Stimulated activated CD8-positive, alpha-beta memory T cell treated with anti-CD3 and anti-CD28 coated beads, Interleukin-2, amount 100 ng/mL, for 48 hours (primary cell): Measurements from ENCODE around the gene ANKMY2.
A peak's percentile ranks its signal among the peaks of the same experiment; 100 is the strongest.
"Not testable (repeated sequence)": the region's sequence is repeated elsewhere in the genome, so short reads cannot be mapped to it uniquely, and the experiment has no call there.

Experiments
- DNase-seq, 2 donors: peaks; one replicate each; pipeline ENCODE4 v3.0.0-alpha.2; 2020; ENCODE audit warnings: low read depth in 2 of 2

ANKMY2 gene

DNA sequence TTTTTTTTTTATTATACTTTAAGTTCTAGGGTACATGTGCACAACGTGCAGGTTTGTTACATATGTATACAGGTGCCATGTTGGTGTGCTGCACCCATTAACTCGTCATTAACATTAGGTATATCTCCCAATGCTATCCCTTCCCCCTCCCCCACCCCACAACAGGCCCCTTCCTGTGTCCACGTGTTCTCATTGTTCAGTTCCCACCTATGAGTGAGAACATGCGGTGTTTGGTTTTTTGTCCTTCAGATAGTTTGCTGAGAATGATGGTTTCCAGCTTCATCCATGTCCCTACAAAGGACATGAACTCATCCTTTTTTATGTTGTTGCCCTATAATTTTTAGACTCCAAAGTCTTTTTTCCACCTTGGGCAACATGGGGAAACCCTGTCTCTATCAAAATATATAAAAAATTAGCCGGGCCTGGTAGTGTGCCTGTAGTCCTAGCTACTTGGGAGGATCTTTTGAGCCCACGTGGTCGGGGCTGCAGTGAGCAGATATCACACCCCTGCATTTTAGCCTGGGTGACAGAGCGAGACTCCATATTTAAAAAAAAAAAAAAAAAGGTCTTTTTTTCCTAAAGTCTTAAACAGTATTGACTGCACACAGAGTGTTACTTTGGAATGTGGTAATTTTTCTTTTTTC is 14.4 kb upstream of the ANKMY2 start:
- not testable (repeated sequence) for DNase-seq

DNA sequence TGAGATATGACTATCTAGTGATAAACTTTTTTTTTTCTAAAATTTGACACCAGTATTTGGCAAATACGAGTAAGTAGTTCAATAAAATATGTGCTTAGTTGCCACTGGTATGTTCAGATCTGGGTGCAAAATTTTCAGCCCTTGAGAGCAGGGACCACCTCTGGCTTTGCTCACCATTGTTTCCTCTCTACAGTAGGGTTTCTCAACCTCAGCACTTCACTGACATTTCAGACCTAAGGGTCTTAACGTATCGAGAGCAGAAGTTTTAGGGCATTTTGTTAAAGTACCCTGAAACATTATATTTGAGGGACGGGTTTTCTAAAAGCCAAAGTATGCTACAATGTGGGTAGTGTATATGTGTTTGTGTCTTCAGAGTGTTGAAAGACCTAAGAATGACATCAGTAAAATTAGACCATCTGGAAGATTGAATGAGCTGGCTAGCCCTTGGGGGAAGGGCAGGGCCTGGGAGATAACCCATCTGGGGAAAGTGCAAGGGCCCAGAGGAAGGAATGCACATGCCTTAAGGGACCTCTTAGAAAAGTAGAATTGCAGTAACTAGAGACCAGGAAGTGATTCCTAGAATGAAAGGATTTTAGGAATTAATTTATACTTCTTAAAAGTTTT is 12.2 kb upstream of the ANKMY2 start:
- DNase-seq = no peak

DNA sequence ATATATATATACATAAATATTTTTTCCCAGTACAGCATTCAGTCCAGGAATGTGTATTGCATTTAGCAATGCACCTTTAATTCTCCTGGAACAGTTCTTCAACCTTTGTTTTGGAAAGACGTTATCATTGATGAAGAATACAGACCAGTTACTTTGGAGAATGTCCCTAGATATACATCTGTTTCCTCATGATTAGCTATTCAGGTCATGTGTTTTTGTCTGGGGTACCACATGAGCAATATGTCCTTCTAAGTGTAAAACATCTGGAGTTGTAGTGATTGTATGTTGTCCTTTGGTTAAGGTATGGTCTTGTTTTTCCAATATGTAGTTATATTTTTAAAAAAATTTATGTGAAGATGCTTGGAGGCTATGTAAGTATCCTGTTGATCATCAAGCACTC is 10.6 kb upstream of the ANKMY2 start:
- no peak for DNase-seq

DNA sequence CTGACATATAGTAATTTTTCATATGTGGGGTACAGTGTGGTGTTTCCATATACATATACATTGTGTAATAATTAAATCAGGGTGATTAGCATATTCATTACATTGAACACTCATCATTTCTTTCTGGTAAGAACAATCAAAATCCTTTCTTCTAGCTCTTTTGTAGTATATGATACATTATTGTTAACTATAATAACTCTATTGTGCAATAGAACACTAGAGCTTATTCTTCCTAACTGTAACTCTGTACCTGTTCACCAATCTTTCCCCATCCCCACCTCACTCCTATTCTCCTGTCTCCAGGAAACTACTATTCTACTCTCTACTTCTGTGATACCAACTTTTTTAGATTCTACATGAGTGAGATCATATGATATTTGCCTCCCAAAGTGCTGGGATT is 9.8 kb upstream of the ANKMY2 start:
- DNase-seq = no peak

DNA sequence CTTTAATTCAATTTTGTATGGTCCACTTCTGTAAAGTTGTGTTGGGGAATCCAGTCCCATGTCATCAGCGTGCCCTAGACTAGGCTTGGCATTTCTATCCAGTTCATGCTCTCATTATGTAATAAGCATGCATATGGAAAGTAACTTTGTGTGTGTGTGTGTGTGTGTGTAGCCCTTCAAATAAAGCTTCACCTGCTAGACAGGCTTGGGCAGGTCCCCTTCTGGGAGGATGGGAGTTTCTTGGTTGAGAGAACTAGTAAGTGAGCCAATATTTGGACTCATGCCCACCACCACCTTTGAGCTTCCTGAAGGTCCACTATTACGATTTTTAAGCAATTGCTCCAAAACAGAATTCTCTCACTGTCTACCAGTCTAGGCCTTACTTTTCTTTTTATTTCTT is 7.3 kb upstream of the ANKMY2 start:
- DNase-seq = no peak

DNA sequence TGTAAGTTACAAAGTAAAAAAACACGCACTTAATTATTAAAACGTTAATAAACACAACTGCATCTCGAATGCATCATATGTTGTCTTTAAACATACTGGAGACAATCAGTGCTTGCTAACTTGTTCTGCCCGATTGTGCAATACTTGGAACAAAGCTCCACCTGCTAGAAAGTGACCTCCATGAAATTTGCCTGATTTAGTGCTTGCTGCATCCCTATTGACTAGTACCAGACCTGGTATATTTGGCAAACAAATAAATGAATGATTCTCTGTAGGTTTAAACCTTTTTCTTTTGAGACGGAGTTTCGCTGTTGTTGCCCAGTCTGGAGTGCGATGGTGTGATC is 6.7 kb upstream of the ANKMY2 start:
- no peak for DNase-seq

DNA sequence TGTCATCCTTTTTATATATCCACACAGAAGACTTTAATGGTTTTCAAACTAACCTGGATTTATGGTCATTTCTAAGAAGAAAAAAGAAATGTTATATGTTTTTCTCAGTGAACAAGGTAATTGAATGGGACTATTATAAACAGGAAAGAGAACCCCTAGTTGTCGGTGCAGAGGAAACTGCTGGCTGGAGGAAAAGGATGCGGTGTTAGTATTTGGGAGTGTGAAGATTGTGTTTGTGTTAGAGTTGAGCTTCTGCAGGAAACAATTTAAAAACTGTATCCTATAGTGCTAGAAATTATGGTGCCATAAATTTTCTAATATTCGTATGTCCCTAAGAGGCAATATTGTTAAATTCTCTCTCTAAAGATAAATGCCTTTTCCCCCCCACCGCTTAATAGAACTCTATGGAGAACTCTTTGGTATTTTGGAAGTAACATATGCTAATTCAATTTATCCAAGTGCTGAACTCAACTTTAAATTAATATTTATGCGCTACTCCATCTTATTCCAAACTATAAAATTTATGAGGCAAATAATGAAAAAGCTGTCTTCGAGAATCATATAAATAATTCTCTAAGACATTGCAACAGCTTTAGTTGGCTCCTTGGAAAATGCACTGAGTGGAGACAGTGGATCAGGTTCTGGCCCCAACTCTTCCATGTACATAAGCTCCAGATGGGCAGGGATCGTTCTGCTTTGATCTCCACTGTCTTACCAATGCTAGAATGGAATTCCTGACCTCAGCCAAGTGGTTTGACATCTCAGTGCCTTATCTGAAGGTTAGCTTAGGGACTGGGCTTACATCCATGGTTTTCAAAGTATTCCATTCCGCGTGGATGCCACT is 6.1 kb upstream of the ANKMY2 start:
- DNase-seq = no peak

DNA sequence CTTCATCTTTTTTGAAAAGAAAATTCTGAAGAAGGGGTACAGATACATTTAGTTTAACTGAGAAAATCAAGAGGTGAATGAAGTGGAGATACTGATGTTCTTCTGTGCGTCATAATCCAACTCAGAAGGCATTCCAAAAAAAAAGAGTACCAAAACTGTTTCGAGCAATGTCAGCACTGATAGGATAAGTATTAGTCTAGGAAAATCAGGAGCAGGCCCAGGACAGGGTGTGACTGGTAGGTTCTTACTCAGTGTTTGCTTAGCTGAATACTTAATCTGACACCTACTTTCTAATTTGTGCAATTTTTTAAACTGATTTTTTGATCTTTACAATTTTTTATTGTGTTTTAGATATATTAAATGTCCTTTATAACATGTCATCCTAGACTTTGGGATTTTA is 4.7 kb upstream of the ANKMY2 start:
- no peak for DNase-seq

DNA sequence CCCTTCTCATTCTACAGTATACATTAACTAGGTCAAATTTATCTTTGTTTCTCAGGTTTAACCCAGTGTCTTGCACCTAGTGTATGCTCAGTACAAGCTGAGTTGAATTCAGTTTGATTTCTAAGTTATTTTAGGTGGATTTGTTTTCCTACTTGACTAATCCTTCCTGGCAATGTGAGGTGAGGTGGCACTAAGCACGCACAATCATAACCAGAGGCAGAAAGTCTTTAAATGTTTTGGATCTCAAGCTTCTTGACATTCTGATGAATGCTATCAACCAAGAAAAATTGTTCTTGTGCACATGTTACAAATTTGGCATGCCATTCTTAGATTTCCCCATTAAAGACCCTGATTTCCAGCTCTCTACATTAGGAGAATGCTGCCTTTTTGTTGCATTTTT is 3.6 kb upstream of the ANKMY2 start:
- DNase-seq = no peak

DNA sequence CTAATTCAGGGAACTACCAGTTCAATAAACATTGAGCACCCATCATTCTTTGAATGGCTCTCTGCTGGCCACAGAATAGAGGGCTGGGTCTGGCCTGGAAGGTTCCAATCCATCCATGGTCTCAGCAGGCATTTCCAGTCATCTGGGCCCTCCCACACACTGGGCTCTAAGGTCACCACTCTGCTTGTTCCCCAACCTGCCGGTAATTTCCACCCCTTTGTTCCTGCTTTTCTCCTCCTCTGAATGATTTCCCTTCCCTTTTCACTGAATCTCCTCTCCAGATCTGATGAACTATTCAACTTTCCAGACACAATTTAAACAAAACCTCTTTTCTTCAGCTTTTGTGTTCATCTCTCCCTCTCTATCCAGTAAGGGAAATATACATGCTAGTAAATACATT is 3.0 kb upstream of the ANKMY2 start:
- no peak for DNase-seq

DNA sequence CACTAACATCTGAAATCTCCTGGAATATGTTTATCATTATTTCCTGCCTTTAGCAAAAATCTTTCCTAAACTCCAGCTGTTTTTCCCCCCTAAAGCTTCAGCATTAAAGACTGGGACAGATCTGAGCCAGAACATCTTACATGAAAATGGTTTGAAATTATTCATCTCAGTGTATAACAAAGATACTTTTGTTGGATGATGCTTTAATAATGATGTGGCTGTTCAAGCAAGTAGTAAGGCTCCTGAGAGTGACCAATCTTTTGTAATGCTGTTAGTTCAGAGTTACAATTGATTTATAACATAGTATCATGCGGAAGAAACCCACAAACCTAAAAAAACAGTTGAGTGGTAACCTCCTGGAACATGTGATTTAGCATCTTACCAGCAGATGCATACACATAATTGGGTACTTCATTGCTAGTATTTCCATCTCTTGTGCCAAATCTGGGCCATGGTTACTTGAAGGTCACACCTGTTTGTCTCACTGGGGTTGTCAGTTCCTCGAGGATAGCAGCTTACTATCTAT is 1.9 kb upstream of the ANKMY2 start:
- no peak for DNase-seq

DNA sequence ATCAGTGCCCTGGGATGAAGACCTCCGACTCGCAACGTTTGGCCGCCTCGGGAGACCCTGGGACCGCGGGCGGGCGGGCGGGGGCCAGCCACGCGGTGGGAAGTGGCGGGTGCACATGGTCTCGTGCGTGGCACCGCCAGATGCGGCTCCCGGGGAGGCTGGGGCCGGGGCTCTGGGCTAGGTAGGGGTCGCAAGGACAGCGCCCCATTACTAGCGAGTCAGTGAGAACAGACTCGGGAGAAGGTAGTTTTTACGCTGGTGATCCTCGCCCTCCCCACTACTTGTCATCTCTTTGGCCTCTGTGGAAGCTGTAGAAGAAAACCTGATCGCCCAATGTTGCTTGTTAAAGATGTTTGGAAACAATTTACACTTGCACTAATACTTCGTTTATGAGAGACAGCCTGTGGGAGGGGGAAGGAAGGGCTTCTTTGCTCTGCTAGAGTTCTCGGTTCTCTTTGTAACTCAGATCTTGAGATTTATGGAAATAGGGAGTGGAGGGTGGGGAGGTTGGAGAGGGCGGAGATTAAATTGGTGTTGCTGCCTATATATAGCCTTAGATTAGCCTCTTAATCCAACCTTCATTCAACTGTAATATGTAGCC is 1.0 kb upstream of the ANKMY2 start:
- DNase-seq = no peak

DNA sequence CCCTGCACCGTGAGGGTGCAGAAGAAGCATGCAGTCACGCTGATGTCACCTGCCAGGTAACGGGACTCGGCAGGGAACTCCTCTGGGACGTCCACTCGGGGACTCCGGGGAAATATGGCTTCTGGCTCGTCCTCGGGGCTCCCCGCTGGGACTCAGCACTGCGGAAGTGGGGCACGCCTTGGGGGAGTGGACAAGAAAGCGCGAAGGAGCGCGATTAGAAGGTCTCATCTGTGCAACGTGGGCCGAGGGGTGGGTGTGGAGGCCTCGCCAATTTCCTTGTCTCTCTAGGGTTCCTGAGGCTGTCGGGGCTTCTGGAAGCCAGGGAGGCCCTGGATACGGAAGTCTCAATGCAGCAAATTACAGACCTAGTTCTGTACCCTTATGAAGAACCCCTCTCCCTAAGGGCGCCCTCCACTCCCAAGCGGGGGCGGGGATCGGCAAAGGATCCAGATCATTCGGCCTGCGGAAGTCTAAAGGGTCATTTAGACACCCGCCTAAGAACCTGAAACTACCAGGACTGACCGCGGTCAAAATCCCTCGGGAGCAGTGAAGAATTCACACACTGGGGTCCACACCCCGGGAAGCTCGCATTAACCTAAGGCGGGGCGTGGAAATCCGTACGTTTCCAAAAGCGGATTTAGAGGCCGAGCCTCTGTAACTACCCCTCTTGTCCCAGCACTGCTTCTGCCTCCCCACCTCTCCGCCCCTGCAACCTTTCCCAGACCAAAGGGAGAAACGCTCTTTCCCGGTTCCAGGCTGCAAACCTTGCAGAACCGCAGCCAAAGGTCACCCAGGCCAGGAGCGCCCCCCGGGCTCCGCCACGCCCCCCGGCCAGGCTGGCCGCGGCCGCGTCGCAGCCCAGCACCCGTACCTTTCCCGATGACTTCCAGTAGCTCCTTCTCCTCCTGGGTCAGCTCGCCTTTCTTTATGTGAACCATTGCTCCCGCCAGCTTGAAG is 640 bp downstream of the ANKMY2 start:
- peak; percentile 30 to 40 for DNase-seq

DNA sequence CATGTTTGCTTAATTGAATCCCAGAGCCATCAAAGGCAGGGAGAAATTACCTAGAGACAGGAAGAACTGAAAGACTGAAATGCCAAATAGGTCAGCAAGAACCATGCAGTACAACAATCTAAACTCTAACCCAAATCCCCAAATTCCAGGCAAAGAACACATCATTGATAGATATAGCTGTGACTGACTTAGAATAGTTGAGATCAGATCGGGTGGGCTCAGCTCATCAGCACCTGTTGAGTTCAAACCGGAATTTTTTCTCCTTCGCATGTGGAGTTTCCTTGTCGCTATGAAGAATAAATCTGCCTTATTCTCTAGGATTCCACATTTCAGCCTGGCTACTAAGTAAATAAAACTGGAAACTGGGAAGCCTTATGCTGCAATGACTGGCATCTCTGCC is 1.4 kb downstream of the ANKMY2 start:
- no peak for DNase-seq

DNA sequence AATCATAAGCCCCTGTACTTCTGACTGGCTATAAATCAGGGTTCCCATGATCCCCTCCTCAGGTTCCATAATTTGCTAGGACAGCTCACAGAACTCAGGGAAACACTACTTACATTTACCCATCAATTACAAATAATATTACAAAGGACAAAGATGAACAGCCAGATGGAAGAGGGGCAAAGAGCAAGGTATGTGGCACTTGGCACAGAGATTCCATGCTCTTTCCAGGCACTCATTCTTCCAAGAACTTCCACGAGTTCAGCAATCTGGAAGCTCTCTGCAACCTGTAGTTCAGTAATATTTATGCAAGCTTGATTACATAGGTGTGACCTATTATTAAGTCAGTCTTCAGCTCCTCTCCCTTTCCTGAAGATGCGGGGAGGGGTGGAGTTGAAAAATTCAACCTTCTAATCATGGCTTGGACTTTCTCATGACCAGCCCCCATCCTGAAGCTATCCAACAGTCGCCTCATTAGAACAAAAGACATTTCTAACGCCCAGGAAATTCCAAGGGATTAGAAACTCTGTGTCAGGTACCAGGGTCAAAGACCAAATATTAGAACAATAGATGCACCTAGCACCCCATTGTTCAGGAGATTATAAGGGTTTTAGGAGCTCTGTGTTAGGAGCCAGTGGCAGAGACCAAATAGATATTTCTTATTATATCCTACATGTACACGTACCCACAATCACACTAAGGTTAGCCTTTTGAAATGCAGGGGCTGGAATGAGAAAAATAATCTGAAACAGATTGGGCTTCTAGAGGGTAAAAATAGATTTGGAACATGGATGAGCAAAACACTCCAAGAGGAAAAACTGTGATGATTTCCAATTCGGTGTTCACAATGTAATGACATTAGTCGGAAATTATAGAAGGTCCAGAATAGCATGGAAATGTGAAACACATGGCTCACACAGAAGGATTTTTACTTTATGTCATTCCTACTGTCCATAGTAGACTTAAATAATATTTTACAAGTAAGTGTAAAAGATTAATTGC is 7.0 kb downstream of the ANKMY2 start:
- no peak for DNase-seq

DNA sequence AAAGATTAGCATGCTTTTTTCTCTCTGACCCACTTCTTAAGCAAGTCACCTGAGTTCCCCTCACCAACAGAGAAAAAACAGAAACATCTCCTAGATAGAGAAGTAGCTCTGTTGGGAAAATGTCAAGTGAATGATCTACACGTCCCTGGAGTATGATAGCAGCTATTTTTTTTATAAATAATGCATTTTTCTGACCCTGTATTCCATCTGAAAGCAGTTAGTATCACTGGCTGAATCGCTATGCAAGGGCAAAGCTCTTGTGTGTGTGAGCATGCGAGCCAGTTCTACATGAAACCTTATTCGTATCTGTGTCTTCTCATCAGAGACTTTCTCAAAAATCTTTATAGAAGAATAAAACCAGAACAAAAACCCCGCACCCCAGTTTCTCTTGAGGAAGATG is 8.2 kb downstream of the ANKMY2 start:
- DNase-seq = no peak

DNA sequence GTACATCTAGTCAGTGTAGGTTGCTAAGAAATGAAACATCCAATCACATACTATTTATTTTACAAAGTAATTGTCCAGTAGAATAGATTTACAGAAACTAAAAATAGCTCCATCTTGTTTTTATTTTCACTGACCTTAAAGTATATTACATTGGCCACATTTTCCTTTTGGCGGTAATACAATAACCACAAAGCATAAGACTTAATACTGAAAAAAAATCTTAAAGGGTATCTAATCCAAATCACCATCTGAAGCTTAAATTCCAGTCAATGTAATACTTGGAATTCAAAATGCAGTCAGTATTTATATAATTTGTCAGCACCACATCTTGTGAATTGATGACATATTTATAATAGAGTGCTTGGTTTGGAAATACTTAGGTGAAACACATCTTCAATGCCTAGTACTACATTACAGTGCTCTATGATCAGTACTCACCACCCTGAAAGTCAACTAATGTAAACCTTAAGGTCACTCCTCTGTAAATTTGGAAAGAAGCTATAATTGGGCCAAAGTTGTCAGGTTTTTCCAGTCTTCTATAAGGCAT is 8.9 kb downstream of the ANKMY2 start:
- DNase-seq = no peak

DNA sequence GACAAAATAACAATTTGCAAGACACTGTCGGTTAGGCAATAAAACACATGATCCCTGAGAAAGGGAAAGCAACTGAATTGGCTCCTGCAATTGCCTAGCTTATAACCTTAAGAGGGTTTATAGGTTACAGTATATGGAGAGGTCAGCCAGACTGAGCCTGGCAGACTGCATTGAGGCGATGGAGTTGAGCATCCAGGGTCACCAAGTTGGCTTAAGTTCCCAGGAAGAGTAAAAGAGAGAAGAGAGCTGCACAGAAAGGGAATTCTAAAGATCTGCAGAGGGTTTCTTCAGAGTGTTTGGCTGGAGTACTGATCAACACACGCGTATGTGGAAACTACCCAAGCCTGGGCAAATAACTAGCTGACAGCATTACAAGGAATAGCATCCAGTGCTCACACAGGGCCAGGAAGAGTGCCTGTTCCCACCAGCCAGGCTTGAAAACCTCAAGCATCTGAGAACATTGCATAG is 11.2 kb downstream of the ANKMY2 start:
- no peak for DNase-seq

DNA sequence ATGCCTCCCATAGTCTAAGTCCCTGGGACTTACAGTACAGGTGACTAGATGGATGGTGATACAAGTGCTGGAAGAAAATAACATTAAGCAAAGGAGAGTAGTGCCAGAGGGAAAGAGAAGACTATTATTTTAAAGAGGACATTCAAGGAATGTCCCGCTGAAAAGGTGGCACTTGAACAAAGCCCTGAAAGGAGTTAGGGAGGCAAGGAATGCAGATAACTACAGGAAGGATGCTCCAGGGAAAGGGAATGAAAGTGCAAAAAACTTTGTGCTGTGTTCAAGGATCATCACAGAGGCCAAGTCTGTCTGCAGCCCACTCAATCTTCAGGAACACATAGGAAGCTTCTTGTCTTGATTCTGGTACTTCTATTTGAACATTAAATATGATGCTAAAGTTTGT is 14.9 kb downstream of the ANKMY2 start:
- no peak for DNase-seq

DNA sequence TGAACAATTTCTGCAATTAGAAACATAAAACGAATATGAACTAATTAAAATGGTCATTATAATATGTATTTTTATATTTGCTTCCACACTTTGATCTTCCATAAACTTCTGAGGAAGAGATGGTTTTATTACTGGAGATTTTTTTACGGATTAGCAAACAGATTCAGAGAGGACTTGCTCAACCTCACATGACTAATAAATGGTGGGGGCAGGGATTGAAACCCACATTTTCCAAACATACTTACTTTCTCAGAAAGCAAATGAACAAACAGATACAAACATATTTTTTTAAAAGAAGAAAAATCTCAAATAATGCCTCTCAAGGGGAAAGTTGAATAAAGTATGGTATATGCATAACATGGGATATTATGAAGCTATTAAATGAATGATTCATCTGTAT is 18.3 kb downstream of the ANKMY2 start:
- no peak for DNase-seq
